ENCODE measurements around the gene ERGIC1. TPM values are rescaled to one million over a fixed set of nuclear protein-coding genes. Genes with fewer than 3 reads are reported as not detected.

ERGIC1 gene
- total RNA-seq, 4 donors from 2014 or later: 116 to 172 (median 144) TPM

GRCh38 chr5:172949426-172949825 is 115.4 kb downstream of the ERGIC1 start:
- H3K4me1 ChIP-seq: peaks cover 0 to 10% (median 3%) of the 10 kb centered on the region in 3 donors
- no peak for TF ChIP-seq EP300 (IDR thresholded peaks at IDR 0.05)
- TF ChIP-seq CTCF (IDR thresholded peaks at IDR 0.05): no peak
- TF ChIP-seq POLR2A (IDR thresholded peaks at IDR 0.05): no peak
- no peak for TF ChIP-seq POLR2AphosphoS5 (IDR thresholded peaks at IDR 0.05)
- peaks cover 0 to 75% of the 10 kb centered on the region in 2 donors for H3K36me3 ChIP-seq
- no peak overlapping the region for H3K27ac ChIP-seq
- 100% methylated on average over 2 of the region's 3 CpGs; no CpG with 5 or more reads in 1 of the 2 donors for WGBS, 2 donors (ENCODE audit: low coverage in 1 of 2)
- ATAC-seq: no peak
- H3K9me3 ChIP-seq: no peaks in the 10 kb centered on the region
- H3K27me3 ChIP-seq: no peaks in the 10 kb centered on the region
- no peak overlapping the region for H3K4me3 ChIP-seq

DNA sequence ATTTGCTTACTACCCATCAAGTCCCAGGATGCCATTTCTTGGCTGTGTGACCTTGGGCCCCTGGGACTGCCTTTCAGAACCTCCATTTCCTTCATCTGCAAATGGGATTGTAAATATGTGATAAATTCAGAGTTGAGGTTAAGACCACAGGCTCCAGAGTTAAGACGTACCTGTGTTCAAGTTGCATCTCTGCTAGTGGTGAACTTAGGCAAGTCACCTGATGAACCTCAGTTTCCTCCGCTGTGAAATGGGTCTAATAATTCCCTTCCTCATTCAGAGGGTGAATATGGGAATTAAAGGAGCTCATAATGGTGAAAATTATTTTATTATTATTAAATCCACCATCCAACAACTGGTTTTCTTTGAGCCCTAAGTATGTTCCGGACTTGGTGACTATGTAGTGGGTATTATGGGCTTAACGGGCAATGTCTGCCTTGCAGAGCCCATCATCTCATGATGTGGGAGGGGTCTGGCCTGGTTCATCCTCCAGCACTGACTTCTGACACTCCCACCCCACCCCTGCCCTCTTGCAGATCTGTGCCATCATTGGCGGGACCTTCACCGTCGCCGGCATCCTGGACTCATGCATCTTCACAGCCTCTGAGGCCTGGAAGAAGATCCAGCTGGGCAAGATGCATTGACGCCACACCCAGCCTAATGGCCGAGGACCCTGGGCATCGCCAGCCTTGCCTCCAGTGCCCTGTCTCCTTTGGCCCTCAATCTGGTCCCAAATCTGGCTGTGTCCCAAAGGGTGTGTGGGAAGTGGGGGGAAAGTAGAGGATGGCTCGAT is 116.3 kb downstream of the ERGIC1 start:
- WGBS, 2 donors (ENCODE audit: low coverage in 1 of 2): 92 to 95% methylated on average over 5 to 10 of the region's 12 CpGs
- peaks cover 0 to 66% of the 10 kb centered on the region in 2 donors for H3K36me3 ChIP-seq
- H3K9me3 ChIP-seq: no peaks in the 10 kb centered on the region
- no peak for ATAC-seq
- H3K27ac ChIP-seq: peak overlapping the region in 1 of 4 donors; percentile 87
- H3K4me3 ChIP-seq: no peak overlapping the region
- H3K4me1 ChIP-seq: peaks cover 0 to 11% (median 3%) of the 10 kb centered on the region in 3 donors
- no peaks in the 10 kb centered on the region for H3K27me3 ChIP-seq
- TF ChIP-seq POLR2AphosphoS5 (IDR thresholded peaks at IDR 0.05): no peak
- no peak for TF ChIP-seq POLR2A (IDR thresholded peaks at IDR 0.05)
- TF ChIP-seq EP300 (IDR thresholded peaks at IDR 0.05): no peak
- TF ChIP-seq CTCF (IDR thresholded peaks at IDR 0.05): no peak

DNA sequence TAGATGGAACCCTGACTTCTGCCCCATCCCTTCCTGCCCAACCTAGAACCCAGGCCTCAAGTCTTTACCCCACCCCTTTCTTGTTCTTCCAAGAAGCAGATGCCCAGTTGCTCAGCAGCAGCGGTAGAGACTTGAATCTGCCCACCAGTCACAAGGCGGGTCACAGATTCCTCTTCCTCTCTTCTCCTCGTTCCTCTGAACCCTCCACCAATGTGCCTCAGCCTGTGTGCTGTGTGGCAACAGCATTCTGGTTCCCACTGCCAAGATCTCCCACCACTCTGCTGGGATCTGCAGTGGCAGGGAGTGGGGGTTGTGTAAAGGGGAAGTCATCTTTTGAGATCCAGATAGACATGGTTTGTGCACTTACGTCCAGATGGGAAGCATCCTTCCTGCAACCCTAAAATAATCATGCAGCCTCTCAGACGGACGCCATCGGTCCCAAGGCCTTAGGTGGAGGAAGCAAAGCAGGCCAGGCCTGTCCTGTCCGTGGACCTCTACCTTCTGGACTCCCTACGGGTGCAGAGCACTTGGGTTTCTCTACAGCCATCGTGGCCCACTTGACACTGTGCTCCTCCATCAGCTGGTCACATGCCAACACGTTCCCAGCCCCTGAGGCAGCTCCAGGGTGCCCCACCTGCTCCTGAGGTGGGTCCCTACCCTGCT is 117.5 kb downstream of the ERGIC1 start:
- no peak for ATAC-seq
- Histone ChIP-seq H3K36me3 (peaks cover 0 to 54% of the 10 kb centered on the region in 2 donors), H3K27ac (peak overlapping the region in 3 of 4 donors; percentile 21 to 87 (median 78)), H3K27me3 (no peaks in the 10 kb centered on the region), H3K9me3 (no peaks in the 10 kb centered on the region), H3K4me3 (no peak overlapping the region), H3K4me1 (peaks cover 0 to 17% (median 3%) of the 10 kb centered on the region in 3 donors)
- TF ChIP-seq POLR2A (IDR thresholded peaks at IDR 0.05) (no peak), CTCF (IDR thresholded peaks at IDR 0.05) (no peak), EP300 (IDR thresholded peaks at IDR 0.05) (no peak), POLR2AphosphoS5 (IDR thresholded peaks at IDR 0.05) (no peak)
- WGBS, 2 donors (ENCODE audit: low coverage in 1 of 2): 80 to 92% methylated on average over 1 to 4 of the region's 11 CpGs

- peak; percentile 42 for ATAC-seq
- WGBS, 2 donors (ENCODE audit: low coverage in 1 of 2): 54 to 64% methylated on average over 2 to 4 of the region's 4 CpGs
- H3K4me1 ChIP-seq: peaks cover 0 to 17% (median 3%) of the 10 kb centered on the region in 3 donors
- peaks cover 0 to 48% of the 10 kb centered on the region in 2 donors for H3K36me3 ChIP-seq
- H3K27me3 ChIP-seq: no peaks in the 10 kb centered on the region
- no peaks in the 10 kb centered on the region for H3K9me3 ChIP-seq
- TF ChIP-seq CTCF (IDR thresholded peaks at IDR 0.05) (no peak), EP300 (IDR thresholded peaks at IDR 0.05) (no peak), POLR2A (IDR thresholded peaks at IDR 0.05) (no peak), POLR2AphosphoS5 (IDR thresholded peaks at IDR 0.05) (no peak)
- no peak overlapping the region for H3K4me3 ChIP-seq
- H3K27ac ChIP-seq: peak overlapping the region in 3 of 4 donors; percentile 21 to 87 (median 78)
Observed at GRCh38 chr5:172952034-172952511, 118.0 kb downstream of the ERGIC1 start.

Measured in gastroesophageal sphincter (tissue), 4 donors.